GM21717 (cell line): ENCODE results near the gene FGF12.
A peak's percentile ranks its signal among the peaks of the same experiment; 100 is the strongest.
"Not testable (repeated sequence)": the region's sequence is repeated elsewhere in the genome, so short reads cannot be mapped to it uniquely, and the experiment has no call there.

Experiments
- ATAC-seq: cut with Tn5 transposase; IDR thresholded peaks from one replicate; pipeline ENCODE4 v1.9.1; 2021; ENCODE audit warnings: mild to moderate bottlenecking, moderate library complexity; ENCODE audit not compliant: unreplicated experiment

Gene FGF12

DNA sequence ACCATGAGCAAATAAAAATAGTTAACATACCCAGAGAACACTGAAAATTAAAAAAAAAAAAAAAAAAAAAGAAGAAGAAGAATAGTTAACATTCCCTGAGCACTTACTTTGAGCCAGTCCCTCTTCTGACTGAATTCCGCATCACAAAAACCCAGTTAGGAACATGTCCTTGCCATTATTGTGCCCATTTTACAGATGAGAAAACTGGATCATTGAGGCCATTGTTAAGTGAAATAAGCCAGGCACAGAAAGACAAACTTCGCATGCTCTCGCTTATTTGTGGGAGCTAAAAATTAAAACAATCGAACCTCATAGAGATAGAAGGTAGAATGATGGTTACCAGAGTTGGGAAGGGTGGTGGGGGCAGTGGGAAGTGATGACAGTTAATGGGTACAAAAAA lies 119.5 kb downstream of the FGF12 start:
- ATAC-seq, result no peak

DNA sequence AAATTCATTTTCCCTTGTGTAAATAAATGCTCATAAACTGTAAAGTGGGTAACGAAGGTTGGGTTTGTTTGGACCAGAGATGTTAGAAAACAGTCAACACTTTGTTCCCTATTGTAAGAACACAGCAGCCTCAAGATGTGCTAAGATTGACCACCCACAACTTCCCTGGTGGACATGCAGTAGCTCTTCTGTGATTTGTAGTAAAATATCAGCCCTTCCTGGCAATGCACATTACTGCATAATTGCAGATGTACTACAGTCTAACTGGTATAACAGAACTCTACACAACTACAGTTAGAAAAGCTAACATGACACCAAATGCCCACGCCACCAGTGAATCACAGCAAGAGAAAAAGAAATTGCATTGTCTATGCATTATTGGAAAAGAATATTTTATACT lies 129.4 kb downstream of the FGF12 start:
- no peak for ATAC-seq

DNA sequence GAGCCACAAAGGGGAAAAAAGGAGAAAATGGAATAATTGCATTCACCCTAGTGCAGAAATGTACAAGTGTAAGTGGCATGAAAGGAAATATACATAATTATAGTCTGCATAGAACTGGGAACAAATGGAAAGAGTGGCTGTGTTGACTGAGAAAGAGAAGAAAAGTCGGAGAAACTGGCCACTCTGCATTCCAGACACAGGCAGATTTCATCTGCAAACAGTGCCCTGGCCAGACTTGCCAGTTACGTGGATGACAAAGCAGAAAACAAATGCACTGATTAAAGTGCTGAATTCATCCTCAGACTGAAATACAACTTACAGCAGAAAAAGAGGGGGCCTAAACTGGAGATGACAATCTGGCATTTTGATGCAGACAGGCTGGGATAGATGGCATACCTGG lies 129.8 kb downstream of the FGF12 start:
- ATAC-seq, result no peak

DNA sequence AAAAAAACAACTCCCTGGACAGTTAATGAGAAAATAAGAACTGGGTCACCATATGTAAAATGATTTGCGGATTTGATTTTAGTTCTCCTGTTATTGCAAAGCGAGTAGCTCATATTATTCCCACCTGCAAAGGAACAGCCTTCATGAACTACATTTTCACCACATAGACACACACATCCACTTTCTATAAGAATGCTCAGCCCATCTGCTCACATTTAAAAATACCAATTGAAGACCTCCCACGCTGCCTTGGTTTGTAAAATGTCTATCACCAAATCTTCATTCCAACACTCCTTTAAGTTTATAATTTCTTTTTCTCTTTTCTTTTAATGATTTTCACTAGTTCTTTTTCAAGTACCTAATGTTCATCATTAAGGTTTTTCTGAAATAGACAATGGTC lies 148.6 kb downstream of the FGF12 start:
- no peak for ATAC-seq

DNA sequence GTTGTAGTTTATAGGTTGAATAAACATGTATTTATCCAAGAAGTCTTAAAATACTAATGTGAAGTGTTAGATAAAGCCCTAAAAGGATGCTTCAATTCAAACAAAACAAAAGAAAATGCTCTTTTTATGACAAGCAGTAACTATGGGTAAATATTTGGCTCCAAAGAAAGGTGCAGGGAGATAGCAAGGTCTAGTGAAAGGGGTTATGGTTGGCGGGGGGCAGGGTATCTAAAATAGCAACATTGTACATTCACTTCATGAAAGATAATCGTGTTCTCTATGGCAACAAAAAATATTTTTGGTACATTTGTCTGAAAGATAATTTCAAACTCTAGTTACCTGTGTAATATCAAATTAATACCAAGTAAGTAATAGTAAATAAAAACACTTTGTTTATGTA lies 149.5 kb downstream of the FGF12 start:
- ATAC-seq, result no peak

DNA sequence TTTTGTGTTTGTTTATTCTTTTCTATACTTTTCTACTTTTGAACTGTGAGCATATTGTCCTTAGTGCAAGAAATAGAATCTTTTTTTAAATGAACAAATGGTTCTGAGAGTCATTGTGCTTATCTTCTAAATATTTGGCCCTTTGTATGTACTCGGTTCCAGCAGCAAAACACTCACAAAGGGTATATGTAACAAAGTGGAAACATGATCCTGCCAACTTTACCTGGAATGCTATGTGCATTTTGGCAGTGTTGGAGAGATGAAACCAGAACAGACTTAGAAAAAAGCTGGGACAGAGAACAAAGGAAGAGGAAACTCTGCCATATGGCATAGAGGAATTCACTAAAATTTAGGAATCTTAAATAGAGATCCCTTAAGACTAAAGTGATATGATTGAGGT lies 150.1 kb downstream of the FGF12 start:
- no peak for ATAC-seq

DNA sequence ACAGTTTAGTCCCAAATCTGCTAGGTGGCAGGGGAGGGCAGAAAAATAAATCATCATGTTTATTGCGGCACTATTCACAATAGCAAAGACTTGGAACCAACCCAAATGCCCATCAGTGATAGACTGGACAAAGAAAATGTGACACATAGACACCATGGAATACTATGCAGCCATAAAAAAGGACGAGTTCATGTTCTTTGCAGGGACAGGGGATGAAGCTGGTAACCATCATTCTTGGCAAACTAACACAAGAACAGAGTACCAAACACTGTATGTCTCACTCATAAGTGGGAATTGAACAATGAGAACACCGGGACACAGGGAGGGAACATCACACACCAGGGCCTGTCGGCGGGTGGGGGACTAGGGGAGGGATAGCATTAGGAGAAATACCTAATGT lies 150.6 kb downstream of the FGF12 start:
- not testable (repeated sequence) for ATAC-seq

DNA sequence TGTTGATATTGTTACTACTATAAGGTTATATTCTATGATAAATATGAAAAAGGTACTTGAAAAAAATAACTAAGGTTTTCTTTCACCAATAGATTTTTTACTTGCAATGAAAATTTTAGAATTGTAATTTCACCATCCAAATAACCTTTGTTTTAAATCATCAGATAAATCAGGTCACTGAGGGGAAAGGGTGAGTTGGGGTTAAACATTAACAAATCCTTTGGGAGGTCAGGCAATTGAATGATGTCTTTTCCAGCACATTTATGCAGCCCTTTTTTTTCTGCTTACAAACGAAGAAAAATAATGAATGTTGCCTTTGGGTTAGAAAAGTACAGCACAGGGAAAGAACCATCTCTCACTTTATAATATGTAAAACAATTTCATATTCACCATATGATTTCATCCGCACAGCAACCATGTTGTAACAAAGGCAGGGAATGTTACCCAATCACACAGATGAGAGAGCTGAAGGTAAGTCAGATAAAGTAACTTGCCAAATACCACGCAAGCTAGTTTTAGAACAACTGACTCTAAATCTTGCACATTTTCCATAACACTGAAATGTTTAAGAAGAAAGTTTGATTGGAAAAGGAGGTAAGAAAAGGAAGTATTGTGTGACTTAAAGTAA lies 151.3 kb downstream of the FGF12 start:
- no peak for ATAC-seq

DNA sequence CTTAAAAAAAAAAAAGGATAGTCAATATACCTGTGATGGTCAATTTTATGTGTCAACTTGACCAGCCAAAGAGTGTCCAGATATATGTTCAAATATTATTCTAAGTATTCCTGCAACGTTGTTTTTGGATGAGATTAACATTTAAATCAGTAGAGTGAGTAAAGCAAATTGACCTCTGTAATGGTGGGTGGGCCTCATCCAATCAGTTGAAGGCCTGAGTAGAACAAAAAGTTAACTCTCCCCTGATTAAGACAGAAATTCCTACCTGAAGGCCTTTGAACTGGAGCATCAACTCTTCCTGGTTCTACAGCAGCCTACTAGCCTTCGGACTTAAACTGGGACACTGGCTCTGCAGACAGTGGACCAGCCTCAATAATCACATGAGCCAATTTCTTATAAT lies 154.1 kb downstream of the FGF12 start:
- no peak for ATAC-seq

DNA sequence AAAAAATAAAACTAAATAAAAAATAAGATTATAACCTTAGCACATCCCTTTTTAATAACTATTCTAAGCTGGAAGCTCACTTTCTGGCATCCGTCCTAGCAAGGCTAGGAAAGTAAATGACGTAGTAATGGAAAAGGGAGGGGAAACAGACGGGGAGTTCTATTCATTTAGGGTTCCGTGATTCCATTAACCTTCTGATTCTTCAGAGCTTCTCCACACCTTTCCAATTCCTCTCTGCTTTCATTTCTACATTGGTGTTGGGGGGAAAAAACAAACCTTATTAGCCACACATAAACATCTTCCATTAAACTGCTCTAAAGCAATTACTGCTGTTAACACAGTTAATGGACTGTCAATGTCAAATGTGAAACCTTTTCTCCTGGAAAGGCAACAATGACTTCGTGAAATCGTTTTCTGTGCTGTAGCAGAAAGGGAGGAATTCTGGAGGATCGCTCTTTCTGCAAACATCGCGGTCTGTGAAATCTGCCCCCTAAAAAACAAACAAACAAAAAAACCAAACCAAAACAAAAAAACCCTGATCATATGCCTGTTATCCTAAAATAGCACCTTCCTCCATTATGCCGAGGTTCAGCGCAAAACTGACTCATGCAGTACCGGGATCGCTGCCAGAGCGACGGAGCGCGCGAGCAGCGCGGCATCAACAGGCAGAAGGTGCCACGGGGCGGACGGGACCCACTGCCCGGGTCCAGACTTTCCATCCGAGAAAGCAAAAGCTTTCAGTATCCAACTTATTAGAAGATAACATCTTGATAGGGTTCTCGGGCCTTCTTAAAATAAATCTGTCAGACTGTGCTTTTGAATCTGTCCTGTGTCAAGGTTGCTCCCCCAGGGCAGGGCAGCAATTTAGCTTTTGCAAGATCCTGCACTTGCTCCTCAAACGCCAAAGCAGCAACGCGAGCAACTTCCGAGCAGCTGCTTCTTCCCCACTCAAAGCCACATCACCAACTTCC lies 156.2 kb downstream of the FGF12 start:
- ATAC-seq, result no peak

DNA sequence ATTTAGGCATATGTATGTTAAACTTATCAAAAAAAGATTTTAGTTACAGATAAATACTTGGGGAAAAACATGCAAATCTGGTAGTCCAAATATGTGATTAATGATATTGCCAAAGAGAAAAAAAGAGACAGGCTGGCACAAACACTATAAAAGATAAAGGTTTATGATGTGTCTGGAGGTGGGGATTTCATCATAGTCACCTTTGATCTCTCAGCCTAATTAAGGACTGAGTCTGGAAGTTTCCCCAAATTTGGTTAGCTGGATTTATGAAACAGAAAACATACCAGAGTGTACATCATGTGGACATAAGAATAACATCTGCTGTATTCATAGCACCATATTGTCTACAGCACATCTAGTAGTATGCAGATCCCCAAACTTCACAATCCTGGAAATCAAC lies 157.0 kb downstream of the FGF12 start:
- no peak for ATAC-seq

DNA sequence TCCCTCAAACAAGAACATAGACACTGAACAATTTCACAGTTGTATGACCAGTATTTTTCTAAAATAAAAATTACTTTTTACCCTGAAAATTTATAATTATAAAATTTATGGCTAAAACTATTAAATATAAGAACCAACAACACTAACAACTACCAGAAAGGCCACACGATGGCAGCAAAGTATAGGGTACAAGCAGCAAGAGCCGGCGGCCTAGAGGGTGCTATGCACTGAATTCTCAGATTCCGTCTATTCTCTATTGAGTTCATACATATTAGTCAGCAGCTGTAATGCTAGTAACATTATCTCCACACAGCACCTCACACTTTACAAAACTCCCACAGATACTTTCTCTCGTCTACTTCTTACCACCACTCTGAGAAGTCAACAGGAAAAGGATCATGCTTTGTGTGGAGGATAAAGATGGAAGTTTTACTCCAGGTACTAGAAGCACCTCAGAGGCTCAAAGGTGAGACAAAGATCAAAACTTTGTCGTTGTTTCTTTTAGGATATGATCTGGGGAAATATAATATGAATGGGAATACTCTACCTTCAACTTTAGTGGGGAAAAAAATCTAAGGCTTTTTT lies 160.5 kb downstream of the FGF12 start:
- ATAC-seq, result peak; percentile 83

DNA sequence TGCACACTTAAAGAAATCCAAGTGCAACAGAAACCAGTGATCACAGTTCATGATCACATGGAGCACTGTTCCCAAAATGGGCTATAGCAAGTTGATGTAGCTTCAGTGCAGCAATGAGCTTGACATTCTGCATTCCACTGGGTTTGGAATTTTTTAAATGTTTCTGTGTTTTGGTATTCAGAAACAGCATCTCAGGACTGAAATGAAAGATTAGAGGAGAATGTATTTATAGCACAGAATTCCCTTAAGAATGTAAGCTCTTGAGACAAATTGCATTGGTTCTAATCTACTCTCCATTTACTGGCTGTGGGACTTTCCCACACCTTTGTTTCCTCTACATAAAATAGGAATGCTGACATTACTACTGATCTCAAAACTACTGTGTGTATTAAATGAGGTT lies 162.7 kb downstream of the FGF12 start:
- ATAC-seq, result no peak

DNA sequence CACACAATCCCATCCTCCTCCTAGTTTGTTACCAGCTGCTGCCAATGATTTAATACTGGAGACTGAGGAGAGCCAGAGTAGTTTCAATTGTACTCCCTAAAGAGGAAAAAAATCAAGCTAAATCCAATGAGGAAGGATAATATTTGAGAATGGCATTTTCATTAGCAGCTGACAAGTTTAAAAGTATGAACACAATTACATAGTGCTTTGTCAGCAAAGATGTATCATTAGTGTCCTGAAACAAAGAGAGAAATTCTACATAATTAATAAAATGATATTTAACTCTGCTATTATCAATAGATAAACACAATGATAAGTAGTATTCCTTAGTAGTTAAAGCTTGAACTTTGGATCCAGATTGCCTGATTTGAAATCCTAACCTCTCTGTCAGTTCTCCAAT lies 163.9 kb downstream of the FGF12 start:
- ATAC-seq, result no peak

DNA sequence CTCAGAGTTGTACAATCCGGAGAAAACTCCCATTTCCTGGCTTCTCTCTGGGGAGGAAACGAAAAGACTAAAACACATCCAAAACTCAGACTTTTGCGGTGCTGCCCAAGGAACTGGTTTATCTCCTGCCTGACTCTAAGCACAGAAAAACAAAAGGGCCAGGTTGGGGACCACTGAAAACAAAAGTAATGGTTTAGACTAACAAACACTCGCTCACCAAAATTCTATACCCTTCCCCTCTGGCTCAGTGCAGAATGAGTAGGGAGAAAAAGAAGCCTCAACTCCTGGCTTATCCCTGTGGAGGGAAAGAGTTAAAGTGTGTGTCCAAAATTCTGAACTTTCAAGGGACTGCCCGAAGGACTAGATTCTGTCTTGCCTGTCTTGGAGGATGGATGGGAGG lies 173.6 kb downstream of the FGF12 start:
- ATAC-seq, result no peak

DNA sequence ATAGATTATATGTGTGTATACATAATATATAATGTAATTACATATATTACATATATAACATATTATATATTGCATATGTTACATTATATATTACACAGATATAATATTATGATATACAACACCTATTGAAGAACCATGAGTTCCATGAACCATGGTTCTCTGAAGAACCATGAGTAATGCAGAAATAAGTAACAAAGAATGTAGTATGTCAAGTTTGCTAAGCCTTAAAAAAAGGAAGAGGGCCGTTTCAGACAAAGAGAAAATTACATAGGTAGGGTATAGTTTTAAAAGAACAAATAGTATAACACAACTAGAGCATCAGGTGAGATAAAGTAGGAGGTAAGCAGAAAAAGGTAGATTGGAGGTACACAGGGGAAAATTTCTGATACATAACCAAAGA lies 177.0 kb downstream of the FGF12 start:
- ATAC-seq, result no peak

DNA sequence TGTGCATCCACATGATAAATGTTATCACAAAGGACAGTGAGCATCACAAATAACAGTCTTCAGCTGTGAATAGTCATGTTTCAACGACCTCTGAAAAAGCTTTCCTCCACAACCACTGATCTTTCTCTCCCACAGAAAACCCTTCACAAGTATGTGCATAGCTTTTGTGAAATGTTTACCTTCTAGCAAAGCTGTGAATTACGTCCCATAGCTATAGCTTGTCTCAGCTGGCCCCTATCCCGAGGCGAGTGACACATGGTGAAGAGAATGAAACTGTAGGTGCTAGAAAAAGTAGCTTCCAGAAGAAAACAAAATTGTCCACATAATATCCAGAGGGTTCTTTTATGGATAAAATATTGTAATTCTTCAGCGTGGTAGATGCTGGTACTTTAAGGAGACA lies 182.0 kb downstream of the FGF12 start:
- no peak for ATAC-seq

DNA sequence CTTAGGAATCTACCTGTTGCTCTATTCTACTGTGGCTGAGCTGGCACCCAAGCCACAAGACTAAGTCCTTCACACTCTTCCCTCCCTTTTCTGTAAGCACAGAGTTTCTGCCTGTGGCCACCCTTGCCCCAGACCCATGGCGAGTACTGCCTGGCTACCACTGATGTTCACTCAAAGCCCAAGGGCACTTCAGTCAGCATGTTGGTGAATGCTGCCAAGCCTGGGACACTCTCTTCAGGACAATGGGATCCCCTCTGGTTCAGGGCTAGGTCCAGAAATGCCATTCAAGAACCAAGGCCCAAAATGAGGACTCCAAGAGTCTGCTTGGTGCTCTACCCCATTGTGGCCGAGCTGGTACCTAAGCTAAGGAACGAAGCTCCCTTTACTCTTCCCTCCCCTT lies 184.2 kb downstream of the FGF12 start:
- no peak for ATAC-seq

DNA sequence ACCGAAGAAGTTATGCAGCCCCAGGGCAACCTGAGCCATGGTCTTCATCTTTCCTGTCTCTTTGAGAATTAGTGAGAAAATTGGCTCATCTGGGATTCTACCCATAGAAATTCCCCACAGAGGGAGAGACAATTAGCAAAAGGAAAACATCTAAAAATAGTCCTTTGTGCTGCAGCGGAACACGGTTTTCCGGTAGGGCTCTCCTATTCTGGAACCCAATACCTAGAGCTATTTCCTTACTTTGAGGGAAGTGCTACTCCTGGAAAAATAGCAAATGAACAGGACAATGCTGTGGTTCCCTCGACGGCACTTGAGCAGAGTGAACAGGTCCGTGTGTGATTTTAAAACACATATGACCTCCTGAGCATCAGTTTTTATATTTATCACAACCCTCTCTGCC lies 210.5 kb downstream of the FGF12 start:
- ATAC-seq, result no peak

DNA sequence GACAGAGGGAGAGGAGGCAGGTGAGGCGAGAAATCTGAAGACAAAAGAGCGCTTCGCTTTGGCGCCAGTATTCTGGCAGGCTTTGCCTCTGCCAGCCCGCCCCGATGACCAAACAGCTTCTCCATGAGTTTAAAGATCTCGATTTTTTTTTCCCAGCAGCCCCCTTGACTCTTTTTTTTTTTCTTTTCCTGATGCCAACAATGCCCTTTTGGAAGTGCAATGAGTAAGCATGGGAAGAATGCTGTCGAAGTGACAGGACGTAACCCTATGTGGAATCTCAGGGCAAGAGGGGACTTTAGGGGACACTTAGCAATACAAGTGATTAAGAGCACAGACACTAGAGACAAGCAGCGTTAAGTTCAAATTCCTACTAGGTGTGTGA lies 211.7 kb downstream of the FGF12 start:
- no peak for ATAC-seq

DNA sequence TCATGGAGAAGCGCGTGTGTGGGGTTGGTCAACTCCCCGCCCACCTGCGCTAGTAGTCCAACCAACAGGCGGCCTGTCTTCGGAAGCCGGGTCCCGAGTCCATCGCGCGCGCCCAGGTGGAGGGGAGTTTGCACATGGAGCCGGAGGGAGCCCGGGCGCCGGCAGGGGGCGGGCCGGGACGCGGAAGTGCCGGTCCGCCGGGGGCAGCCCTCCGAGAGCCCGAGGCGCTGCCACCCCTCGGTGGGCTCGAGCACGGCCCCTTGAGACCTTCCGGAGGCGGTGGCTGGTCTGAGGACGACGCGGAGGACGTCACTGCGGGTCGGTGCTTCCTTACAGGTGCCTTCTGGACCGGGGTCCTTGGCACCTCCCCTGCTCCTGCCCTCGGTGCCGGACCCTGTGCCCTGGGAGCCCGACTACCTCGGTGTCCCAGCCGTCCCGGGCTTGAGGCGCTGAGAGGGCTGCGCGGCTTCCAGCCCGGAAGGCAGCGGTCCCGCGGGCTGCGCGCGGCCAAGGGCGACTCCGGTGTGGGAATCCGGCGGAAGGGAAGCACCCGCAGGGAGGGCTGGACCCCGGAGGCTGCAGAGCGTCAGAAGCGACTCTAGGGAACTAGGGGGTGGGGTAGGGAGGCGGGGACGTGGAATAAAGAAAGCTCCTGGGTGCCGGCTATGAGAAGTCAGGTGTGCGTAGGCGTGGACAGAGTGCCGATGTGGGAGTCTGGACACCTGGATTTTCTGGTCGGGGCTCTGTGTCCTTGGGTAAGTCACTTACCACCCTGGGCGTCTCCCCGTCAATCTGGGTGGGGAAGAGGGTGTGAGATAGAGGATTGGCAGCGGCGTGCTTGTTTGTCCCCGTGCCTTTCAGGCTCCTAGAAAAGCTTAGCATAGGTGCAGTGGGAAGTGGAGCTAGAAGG lies 212.3 kb downstream of the FGF12 start:
- ATAC-seq, result no peak
